WERI-Rb-1 (cell line): ENCODE results near the gene TLE4.
"Not testable (repeated sequence)": the region's sequence is repeated elsewhere in the genome, so short reads cannot be mapped to it uniquely, and the experiment has no call there.

Experiments used
- DNase-seq: peaks from one replicate; pipeline ENCODE4 v3.0.0-alpha.2; 2020
- H3K27ac ChIP-seq: fragments of 250-450 bp; sonication (Bioruptor Pico); 2 replicates; pipeline ENCODE4 v1.5.1; 2020; ENCODE audit warnings: mild to moderate bottlenecking, moderate library complexity
- H3K27me3 ChIP-seq: fragments of 250-450 bp; sonication (Bioruptor Pico); 2 replicates; pipeline ENCODE4 v1.5.1; 2021; ENCODE audit warnings: mild to moderate bottlenecking, low read depth, moderate library complexity; ENCODE audit not compliant: insufficient read depth, severe bottlenecking
- H3K36me3 ChIP-seq: fragments of 250-450 bp; sonication (Bioruptor Pico); 2 replicates; pipeline ENCODE4 v1.5.1; 2020; ENCODE audit warnings: mild to moderate bottlenecking, moderate library complexity
- H3K4me3 ChIP-seq: 2 replicates; pipeline ENCODE4 v1.5.1; 2011; ENCODE audit warnings: low read depth, mild to moderate bottlenecking, control low read depth, low read length
- H3K9me3 ChIP-seq: fragments of 250-450 bp; sonication (Bioruptor Pico); 2 replicates; pipeline ENCODE4 v1.5.1; 2021; ENCODE audit warnings: mild to moderate bottlenecking, moderate library complexity; ENCODE audit not compliant: severe bottlenecking
- TF ChIP-seq, protein P1 (sequence below): IDR thresholded peaks from 2 replicates; pipeline ENCODE4 v1.5.1; 2011; ENCODE audit warnings: low read depth, mild to moderate bottlenecking, control low read depth, inconsistent platforms, low read length

TLE4 gene

DNA sequence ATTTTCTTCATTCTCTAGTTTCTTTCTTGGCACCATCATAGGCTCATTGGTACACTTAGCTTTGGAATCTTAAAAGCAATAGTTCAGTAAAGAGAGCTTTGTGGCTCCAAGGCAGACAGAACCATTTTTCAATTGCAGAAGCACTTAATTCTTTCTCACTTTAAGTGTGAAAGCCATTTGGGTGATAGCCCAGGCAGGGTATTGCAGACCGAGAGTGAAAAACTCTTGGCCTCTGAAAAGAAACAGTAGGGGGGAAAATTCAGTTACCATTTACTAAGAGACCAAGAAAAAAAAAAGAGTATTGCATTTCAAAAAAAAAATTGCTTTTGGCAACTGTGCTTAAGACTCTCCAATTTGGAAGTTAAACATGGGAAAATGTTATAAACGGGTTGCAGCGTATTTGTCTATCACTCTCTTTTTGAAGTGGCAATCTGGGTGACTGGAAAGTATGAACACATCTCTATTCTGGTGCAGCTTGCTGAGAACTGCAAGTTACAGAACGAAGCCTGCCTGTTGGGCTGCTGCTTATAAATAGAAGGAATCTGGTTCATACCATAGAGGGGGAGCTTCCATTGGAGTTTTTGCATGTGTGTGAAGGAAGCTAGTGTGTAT, 170.5 kb downstream of the TLE4 start:
- H3K27ac ChIP-seq = no peak overlapping the region
- no peaks in the 10 kb centered on the region for H3K9me3 ChIP-seq
- H3K27me3 ChIP-seq = no peaks in the 10 kb centered on the region
- TF ChIP-seq, protein P1, sequence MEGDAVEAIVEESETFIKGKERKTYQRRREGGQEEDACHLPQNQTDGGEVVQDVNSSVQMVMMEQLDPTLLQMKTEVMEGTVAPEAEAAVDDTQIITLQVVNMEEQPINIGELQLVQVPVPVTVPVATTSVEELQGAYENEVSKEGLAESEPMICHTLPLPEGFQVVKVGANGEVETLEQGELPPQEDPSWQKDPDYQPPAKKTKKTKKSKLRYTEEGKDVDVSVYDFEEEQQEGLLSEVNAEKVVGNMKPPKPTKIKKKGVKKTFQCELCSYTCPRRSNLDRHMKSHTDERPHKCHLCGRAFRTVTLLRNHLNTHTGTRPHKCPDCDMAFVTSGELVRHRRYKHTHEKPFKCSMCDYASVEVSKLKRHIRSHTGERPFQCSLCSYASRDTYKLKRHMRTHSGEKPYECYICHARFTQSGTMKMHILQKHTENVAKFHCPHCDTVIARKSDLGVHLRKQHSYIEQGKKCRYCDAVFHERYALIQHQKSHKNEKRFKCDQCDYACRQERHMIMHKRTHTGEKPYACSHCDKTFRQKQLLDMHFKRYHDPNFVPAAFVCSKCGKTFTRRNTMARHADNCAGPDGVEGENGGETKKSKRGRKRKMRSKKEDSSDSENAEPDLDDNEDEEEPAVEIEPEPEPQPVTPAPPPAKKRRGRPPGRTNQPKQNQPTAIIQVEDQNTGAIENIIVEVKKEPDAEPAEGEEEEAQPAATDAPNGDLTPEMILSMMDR = no peak
- no peak overlapping the region for H3K4me3 ChIP-seq
- H3K36me3 ChIP-seq = no peaks in the 10 kb centered on the region
- DNase-seq = no peak

DNA sequence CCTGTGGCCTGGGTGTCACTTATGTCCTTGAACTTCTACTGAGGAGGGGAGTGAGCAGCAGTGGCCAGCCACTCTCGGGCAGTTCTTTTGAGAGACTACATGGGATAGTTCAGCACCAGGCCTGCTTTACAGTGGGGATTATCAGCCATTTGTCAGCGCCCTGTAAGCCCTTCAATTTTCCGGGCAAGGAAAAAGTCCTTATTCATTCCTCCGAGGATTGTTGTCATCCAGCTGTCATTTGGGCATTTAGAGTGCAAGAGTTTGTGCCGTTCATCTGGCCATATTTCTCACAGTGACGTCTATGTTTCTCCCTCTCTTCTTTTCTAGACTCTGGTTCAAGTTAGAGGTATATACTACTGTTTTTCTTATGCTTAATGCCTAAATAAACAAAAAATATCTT, 172.8 kb downstream of the TLE4 start:
- Histone ChIP-seq H3K27ac (no peak overlapping the region), H3K27me3 (no peaks in the 10 kb centered on the region), H3K4me3 (no peak overlapping the region), H3K9me3 (no peaks in the 10 kb centered on the region), H3K36me3 (no peaks in the 10 kb centered on the region)
- TF ChIP-seq, protein P1 = no peak
- DNase-seq = no peak

DNA sequence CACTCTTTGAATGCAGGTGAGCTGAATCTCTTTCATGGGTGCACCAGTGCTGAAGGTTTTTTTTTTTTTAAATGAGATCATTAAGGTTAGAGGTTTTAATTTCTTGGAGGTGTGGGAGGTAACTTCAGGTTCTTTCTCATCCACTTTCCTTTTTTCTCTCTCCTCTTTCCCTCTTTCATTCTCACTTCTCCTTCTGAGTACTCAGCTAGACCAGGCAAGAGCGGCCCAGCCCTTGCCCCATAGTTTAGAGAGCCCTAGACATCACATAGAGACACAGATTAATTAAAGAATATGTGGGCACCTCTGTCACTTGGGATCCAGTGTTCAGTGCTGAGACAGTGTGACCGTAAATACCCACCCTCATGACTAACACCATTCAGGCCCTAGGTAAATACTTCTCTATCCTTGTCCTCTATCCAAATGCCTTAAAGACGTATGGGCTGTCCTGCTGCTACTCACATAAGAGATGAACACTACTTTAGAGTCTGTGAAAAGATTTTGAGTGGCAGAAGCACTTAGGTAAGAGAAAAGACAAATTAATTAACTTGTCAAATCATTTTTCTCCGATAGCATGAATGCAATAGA, 174.1 kb downstream of the TLE4 start:
- no peaks in the 10 kb centered on the region for H3K36me3 ChIP-seq
- no peak overlapping the region for H3K4me3 ChIP-seq
- TF ChIP-seq, protein P1 = no peak
- DNase-seq = no peak
- no peak overlapping the region for H3K27ac ChIP-seq
- H3K9me3 ChIP-seq = no peaks in the 10 kb centered on the region
- H3K27me3 ChIP-seq = no peaks in the 10 kb centered on the region

DNA sequence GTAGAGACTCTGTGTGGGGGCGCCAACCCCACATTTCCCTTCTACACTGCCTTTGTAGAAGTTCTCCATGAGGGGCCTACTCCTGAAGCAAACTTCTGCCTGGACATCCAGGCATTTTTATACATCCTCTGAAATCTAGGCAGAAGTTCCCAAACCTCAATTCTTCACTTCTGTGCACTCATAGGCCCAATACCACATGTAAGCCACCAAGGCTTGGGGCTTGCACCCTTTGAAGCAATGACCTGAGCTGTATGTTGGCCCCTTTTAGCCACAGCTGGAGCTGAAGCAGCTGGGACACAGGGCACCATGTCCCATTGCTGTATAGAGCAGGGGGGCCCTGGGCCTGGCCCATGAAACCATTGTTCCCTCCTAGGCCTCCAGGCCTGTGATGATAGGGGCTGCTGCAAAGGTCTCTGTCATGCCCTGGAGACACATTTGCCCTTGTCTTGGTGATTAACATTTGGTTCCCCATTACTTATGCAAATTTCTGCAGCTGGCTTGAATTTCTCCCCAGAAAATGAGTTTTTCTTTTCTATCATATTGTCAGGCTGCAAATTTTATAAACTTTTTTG, 180.2 kb downstream of the TLE4 start:
- H3K4me3 ChIP-seq, H3K27me3 ChIP-seq, DNase-seq, H3K9me3 ChIP-seq, H3K27ac ChIP-seq, H3K36me3 ChIP-seq: not testable (repeated sequence)

DNA sequence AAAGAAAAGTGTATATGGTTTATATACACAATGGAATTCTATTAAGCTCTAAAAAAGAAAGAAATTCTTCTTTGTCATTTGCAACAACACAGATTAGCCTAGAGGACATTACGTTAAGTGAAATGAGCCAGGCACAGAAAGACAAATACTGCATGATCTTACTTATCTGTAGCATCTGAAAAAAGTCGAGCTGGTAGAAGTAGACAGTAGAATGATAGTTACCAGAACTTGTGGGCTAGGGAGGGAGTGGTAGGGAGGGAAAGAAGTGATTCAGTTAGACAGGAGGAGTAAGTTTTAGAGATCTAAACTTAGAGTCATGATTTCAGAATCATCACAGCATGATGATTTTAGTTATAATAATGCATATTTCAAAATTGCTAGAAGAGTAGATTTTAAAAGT, 184.6 kb downstream of the TLE4 start:
- DNase-seq = no peak
- Histone ChIP-seq H3K36me3 (no peaks in the 10 kb centered on the region), H3K9me3 (peaks cover 7% of the 10 kb centered on the region), H3K4me3 (no peak overlapping the region), H3K27ac (no peak overlapping the region), H3K27me3 (no peaks in the 10 kb centered on the region)
- TF ChIP-seq, protein P1 = no peak

DNA sequence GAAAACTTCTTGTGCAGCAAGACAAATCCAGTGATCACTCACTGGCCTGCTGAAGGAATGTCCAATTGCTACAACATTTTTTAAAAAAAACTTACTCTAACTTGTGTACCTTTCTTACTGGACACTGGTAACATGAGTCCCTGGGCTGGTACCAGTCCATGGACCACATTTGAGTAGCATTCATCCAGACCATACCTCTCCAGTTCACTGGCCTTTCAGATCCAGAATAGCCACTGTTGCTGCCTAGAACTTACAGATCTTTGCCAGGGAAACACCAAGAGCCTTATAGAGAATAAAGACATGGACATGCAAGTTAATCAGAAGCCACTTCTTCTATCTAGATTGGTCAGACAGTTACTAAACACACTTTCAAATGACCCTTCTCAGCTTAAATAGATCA, 185.3 kb downstream of the TLE4 start:
- TF ChIP-seq, protein P1 = no peak
- H3K27me3 ChIP-seq = no peaks in the 10 kb centered on the region
- H3K9me3 ChIP-seq = peaks cover under 1% of the 10 kb centered on the region
- H3K27ac ChIP-seq = no peak overlapping the region
- H3K36me3 ChIP-seq = no peaks in the 10 kb centered on the region
- no peak for DNase-seq
- H3K4me3 ChIP-seq = no peak overlapping the region
